Suppressor macrophage treated with lipopolysaccharide for 1 hour (primary cell): ENCODE results near the gene CPZ.

Experiments used
- DNase-seq, 3 donors: peaks; one replicate each; pipeline ENCODE4 v3.0.0-alpha.2; 2020 to 2022

The CPZ gene

DNA sequence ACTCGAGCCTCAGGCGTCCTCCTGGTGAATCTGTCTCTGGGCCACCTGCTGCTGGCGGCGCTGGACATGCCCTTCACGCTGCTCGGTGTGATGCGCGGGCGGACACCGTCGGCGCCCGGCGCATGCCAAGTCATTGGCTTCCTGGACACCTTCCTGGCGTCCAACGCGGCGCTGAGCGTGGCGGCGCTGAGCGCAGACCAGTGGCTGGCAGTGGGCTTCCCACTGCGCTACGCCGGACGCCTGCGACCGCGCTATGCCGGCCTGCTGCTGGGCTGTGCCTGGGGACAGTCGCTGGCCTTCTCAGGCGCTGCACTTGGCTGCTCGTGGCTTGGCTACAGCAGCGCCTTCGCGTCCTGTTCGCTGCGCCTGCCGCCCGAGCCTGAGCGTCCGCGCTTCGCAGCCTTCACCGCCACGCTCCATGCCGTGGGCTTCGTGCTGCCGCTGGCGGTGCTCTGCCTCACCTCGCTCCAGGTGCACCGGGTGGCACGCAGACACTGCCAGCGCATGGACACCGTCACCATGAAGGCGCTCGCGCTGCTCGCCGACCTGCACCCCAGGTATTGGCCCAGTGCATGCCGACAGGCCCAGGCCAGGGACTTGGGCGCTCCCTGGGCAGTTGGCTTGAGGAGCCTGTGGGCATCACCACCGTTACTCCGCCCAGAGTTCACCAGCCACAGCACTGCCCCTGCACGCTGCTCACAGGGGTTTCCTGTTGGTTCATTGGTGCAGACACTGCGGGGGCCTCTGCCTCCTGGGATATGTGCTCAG, 11.3 kb upstream of the CPZ start:
- no peak for DNase-seq

DNA sequence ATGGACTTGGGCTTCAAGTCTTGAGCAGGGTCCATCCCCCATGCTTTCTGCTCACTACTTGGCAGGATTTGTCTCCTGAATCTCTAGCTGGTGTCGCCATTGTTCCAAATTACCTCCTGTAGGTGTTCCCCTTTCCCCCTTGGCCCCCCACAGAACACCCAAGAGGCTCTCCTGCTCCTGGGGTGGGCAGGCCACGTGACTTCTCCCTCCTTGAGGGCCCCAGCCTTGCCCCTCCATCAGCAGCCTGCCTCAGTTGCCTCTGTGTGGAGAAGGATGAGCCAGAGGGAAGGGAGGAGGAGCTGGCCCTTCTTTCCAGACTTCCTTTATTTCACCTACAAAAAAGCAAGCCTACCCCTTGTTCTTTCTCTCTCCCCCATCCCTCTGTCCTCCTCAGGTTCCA, 10.5 kb upstream of the CPZ start:
- DNase-seq = no peak

DNA sequence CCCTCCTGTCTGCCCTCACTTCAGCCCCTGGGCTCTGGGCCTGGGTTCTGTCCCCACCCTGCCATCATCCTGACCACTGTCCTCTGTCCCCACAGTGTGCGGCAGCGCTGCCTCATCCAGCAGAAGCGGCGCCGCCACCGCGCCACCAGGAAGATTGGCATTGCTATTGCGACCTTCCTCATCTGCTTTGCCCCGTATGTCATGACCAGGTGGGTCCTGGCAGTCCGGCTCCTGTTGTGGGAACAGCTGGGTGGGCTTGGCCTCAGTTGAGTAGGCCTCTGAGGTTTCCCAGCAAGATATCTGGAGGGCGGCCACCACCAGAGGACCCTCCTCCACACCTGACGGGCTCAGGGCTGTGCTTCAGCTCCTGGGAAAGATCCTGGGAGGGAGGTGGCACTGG, 10.1 kb upstream of the CPZ start:
- DNase-seq = no peak

DNA sequence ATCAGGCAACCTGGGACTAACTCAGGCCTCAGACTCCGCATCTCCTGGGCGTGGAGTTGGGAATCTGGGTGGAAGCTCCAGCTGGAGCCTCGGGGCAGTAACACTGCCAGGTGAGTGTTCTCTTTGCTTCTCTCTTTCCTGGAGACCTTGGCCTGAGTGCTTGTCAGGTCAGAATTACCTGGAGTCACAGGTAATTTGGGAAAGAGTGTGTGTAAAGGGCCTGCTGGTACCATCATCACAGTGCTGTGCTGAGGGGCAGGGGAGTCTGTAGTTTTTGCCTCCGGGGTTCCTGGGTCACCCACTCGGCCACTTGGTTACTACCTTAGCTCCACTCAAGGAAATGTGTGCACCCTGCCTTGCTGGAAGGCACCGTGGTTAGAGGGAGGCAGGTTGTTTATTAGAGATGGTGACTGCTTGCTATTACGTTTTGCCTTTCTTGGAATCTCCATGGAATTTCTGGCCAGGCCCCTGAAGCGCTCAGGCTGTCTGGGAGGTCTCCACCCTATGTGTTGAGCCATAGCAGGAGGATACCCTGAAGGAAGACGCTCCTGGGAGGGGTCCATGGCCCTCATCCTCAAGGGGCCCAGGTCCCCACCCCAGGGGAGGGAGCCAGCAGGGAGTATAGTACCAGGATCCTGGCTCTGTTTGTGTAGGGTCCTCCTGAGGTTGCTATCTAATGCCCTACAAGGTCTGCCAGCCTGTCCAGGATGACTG, 9.5 kb upstream of the CPZ start:
- no peak for DNase-seq

DNA sequence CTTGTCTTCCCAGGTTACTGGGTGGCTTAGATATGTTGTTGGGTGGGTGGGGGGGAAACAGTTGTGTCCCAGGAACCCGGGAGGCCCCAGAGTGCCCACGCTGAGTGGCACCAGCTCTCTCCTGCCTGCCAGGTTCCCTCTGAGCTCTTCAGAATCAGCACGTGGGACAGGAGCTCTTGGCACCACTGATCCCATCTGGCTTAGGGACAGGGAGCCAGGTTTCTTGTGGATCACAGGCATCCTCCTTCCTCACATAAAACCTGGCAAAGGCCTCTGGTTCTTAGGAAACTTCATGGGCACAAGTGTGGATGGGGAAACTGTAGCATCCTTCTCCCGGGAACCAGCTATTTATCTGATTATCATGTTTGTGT, 8.9 kb upstream of the CPZ start:
- DNase-seq = no peak

DNA sequence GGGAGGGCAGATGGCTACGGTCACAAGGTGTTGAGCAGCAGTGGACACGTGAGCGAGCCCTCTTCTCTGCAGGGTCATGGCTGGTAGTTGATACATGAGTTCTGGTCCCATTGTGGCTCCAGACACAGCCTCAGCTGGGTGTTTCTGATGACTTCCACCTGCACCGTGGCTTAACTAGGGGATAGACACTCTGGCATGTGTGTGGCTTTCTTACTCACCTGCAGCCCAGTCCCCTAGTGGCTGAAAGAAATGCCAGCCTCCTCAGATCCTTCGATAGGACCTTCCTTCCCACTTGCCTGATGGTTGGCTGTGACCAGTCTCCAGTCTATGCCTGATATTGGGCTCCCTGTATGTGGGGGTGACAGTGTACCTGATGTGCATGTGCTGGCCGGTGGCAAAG, 7.4 kb upstream of the CPZ start:
- DNase-seq = no peak

DNA sequence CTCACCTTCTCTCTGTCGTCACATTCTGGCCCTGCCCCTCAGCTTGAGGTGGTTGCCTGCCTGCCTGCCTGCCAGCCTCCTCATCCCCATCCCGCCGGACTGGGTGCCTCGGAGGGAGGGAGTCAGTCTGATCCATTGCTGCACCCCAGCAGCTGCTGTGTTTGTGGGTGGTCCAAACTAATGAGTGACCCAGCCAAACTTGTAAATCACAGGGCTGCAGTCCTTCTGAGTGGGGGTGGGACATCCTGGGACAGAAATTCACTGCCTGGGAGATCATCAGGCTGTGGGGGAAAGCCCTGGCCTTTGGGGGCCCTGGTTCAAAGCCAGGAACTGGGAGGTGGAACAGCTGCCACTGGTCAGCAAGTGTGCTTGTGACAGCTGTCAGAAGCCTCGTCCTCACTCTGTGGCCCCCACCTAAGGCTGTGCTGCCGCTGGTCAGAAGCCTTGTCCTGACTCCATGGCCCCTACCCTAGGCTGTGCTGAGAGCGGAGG, 6.8 kb upstream of the CPZ start:
- no peak for DNase-seq

DNA sequence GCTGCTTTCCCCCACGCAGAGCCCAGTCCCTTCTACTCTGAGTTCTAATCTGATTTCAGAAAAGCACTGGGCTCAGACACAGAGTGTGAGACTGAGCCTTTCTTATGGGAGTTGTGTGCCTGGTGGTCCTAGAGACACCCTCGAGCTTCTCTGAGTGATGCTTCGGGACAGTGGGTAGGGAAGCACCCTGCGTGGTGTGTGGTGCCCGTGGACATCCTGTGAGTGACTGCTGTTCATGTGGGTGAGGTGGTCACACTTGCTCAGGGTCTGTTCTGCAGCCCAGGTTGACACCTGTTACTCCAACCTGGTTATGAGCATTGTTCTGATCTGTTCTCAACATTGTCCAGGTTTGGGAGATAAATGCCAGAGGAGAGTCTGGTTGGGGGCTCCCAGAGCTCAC, 6.3 kb upstream of the CPZ start:
- DNase-seq = no peak

DNA sequence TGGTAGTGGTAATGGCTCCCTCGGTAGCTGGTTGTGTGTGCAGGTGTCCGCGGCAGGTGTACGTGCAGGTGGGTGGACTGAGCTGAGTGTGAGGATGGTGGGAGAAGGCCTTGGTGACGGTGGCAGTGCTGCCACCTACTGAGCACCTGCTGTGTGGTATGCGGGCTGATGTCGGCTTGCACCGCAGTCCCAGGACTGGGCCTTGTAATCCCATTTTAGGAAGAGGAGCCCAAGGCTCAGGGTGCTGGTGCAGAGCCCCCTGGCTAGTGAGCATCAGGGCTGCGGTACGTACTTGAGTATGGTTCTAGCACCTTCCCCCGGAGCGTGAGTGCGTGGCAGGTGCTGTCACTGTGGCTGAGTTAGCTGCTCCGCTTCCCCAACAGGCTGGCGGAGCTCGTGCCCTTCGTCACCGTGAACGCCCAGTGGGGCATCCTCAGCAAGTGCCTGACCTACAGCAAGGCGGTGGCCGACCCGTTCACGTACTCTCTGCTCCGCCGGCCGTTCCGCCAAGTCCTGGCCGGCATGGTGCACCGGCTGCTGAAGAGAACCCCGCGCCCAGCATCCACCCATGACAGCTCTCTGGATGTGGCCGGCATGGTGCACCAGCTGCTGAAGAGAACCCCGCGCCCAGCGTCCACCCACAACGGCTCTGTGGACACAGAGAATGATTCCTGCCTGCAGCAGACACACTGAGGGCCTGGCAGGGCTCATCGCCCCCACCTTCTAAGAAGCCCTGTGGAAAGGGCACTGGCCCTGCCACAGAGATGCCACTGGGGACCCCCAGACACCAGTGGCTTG, 5.7 kb upstream of the CPZ start:
- no peak for DNase-seq

DNA sequence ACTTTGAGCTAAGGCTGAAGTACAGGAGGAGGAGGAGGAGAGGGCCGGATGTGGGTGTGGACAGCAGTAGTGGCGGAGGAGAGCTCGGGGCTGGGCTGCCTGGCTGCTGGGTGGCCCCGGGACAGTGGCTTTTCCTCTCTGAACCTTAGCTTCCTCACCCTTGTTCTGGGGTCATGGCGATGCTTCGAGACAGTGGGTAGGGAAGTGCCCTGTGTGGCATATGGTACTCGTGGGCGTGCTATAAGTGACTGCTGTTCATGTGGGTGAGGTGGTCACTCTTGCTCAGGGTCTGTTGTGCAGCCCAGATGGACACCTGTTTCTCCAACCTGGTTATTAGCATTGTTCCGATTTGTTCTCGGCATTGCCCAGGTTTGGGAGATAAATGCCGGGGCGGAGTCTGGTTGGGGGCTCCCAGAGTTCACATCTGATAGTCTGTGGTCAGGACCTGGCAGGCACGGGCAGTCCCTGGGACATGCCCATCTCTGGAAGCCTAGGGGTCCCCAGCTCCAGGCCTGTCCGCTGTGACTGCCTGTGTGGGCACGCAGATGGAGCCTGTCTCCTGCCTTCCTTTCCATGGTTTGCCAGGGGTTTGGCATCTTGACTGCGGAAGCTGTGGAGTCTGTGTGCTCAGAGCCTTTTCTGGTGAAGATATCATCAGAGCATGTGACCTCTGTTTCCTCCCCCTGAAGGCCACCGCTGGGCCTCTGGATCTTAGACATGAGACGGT, 4.9 kb upstream of the CPZ start:
- no peak for DNase-seq

DNA sequence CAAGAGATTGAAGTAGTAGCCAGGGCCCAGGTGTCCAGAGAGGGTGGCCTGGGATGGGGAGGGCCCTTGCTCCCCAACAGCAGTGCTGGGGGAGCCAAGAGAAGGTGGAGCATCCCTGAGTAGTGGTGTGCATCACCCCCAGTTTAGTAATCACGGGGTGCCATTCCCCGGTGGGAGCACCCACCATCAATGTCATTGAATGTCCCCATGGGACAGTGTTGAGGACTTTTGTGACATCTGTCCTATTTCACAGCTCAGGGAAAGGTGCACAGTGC, 4.4 kb upstream of the CPZ start:
- no peak for DNase-seq

DNA sequence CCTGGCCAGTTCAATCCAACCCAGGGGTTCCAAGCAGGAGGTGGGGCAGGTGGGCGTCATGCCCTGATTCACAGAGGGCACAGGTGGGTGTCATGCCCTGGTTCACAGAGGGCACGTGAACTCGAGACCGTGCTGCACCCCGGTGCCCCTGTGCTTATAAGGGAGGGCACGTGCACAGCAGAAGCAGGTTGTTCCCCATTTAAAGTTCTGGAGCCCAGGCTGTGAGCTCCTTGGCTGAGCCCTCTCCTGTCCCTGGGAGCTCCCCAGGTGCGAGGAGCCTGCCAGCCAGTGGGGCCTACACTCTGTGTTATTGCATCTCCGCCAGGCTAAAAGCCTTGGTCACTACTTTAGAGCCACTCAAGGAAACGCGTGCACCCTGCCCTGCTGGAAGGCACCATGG, 3.2 kb upstream of the CPZ start:
- no peak for DNase-seq

DNA sequence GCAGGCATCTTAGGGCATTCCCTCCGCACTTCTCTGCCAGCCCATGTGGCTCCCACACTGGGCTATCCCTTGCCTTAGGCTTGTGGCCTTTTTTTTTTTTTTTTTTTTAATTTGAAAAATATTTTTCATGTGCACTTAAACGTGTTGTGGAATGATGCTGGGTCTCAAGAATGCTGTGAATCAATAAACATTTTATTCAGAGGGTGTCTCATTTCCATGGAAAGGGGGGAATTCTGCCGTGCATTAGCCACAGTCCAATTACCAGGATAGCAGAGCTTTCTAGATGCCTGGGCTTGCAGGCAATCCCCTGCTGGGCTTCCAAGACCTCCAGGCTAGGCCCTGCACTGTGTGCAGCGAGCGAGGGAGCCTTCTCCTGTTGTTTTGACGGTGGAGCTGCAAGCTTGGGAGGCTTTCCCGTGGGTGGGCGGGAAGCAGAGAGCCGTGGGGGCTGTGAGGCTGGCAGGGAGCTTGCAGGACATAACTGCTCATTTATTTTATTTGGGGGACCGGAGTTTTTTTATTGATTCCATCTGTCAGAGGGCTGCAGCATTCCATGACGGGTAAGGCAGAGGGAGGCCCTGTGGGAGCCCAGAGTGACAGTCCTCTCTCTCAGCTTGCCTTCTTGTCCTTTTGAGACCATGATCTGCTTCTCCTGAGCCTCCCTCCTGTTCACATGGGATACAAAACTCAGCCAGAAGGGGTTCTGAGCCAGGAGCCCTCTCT, 2.6 kb upstream of the CPZ start:
- no peak for DNase-seq

DNA sequence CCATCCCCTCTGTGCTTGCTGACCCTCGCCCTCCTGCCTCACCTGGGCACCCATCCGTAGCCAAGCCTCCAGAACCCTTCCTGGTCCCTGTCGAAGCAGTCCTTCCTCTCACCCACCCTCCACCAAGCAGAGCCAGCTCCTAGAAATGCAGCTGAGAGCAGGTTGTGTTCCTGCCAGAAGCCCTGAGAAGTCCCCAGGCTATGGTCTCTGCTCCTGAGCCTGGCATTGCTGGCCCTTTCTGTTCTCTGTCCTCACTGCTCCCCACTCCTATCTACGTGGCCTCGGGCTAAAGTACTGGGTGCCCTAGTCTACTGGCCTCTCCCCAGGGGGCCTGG, 2.1 kb upstream of the CPZ start:
- no peak for DNase-seq

DNA sequence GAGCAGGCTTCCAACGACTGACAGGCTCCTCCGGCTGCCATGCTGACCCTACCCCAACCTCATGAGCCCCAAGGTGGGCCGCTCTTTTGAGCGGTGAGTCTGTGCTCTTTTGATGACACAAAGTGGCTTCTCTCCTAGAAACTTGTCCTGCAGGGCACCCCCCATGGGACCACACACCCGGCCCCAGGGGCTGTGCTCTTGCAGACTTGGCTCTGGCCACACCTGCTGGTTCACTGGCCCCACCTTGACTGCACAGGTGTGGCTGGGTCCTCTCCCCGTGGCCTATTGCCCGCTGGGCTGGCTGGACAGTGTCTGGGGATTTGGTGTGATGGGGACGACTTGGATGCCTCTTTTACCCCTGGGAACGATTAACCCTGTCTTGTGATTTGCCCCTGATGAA, 1.5 kb upstream of the CPZ start:
- DNase-seq = no peak

DNA sequence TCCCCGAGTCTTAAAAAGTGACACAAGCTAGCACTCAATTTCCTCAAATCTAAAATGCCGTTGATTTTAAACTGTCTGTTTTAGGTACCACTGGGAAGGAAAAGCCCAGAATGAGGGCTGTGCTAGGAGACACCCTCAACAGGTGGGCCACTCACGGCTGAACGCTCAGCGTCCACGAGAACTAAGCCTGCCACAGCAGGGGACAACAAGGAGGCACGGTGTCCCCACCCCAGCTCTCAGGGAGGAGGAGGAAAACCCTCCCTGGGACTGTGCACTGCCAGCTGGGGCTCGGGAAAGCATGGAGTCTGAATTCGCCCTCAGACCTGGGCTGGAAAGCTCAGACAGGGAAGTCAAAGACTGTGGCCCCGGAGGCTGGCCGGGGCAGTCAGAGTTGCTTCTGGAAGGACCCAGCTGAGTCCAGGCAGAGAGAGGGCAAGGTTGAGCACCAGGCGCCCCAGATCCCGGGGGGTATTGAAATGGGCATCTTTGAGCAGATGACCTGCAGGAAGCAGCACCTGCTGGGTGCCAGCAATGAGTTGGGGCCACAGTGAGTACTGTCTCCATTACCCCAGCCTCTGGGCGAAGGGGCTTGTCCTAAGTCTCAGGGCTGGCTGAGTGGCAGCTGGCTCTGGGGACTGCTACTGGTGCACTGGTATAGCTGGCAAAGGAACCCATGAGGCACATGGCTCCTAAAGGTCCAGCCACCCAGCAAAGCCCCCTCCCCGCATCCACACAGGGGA, 769 bp upstream of the CPZ start:
- DNase-seq = no peak

DNA sequence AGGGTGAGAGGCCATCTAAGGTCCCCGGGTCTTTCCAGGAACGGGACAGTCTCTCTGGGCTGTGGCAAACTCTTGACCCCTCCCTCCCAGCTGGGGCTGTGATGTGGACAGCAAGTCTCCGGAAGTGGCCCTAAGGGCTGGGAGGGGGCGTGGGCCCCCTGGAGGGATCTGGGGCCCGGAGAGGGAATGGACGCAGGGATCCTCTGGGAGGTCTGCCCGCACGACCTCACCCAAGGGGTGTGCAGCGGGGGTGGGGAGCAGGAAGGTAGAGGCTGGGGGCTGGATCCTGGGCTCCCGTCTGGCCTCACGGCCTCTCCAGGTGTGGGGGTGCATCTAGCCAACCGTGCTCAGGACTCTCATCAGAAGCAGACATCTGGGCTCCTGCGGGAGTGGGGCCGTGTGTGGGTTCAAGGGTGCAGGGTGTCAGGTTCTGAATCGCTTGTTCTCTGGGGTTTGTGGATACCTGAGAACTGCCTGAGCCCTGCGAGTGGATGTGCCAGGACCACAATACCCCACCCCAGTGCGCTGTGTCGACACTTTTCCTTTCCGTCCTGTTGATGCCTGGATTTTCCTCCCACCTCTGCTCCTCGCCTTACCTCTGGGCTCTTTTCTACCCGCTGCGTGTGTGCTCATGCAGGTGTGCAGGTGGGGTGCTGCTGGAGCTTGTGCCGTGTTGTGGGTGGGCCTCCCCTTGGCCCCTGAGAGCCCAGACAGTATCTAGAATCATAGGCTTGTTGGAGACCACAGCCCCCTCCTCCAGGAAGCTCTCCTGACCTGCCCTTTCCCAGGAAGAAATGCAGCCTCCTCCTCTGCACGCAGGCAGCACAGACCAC, 915 bp downstream of the CPZ start:
- no peak for DNase-seq

DNA sequence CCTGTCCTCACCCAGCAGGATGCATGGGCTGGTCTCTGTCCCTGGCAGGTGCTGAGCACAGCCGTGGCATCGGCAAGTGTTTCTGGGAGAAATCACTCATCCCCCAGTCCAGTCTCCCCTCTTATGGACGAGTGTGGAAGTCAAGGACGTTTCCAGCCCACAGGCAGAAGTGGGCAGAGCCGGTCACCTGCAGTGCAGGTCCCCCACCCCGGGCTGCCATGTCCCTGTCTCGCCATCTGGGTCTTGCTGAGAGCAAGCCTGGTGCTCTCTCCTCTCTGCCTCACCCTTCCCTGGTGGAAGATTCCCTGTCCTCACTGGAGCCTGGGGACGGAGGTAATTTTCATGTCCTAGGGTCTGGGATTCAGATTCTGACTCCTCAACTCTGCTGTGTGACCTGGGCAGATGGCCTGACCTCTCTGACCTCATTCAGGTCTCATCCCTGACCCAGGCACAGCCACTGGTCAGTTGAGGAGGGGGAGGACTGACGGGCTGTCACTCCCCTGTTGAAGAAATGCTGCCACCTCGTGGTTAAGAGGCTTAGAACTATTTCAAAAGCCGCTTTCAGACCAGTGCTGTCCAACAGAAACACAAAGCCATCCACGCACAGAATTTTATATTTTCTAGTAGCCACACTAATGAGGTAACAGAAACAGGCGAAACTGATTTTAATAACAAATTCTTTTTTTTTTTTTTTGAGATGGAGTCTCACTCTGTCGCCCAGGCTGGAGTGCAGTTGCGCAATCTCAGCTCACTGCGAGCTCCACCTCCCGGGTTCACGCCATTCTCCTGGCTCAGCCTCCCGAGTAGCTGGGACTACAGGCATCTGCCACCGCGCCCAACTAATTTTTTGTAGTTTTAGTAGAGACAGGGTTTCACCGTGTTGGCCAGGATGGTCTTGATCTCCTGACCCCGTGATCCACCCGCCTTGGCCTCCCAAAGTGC, 1.8 kb downstream of the CPZ start:
- DNase-seq = peak; percentile 75 to 80 (median 78)

DNA sequence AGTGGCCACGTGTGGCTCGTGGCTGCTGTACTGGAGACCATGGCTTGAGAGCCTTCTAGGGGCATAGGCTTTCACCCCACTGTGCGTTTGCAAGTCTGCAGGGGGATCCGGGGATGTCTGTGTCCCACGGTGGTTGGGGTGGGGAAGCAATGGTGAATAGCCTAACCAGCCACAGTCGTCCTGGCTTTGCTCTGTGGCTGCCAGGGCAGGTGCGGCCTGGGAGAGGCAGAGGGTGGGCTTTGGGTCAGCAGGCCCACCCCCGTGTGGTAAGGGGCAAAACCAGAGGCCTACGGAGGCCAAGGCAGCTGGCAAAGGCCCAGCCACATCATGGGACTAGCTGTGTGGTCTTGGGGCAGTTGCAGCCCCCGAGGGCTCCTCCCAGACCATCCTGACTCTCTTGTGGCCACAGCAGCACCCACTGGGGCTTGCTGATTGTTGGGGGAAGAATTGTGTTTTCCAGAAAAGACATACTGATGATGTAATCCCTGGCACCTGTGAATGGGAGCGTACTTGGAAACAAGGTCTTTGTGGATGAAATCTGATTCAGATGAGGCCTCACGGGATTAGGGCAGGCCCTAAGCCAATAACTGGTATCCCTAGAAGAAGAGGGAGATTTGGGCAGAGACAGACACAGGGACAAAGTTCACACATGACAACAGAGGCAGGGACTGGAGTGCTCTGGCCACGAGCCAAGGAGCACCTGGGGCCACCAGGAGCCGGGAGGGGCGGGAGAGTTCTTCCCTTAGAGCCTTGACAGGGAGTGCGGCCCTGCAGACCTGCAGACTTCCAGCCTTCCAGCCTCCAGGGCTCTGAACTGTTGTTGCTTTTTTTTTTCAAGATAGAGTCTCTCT, 2.9 kb downstream of the CPZ start:
- DNase-seq = no peak
